NCI-H2196 (cell line): ENCODE results near the gene ZNF236.

Experiments used
- DNase-seq: peaks from one replicate; lab custom pipeline; 2025; ENCODE audit not compliant: unreplicated experiment; lab: John Stamatoyannopoulos, UW

Gene ZNF236

DNA sequence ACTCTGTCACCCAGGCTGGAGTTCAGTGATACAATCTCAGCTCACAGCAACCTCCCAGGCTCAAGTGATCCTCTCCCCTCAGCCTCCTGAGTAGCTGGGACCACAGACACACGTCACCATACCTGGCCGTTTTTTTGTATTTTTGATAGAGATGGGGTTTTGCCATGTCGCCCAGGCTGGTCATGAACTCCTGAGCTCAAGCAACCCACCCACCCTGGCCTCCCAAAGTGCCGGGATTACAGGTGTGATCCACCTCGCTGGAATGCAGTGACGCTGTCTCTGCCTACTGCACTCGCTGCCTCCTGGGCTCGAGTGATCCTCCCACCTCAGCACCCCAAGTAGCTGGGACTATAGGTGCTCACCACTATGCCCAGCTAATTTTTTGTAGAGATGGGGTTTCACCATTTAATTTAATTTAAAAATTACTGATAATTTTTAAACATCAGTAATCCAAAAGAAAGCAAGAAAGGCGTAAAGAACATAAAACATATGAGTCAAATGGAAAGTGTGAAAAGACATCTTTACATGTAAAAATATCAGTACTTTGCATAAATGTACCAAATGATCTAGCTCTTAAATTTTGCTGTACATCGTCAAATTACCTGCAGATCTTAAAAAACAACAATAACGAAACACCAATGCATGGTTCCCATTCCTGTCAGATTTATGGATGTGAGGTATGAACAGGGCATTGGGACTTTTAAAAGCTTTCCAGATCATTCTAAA lies 2.8 kb upstream of the ZNF236 start:
- DNase-seq = no peak

DNA sequence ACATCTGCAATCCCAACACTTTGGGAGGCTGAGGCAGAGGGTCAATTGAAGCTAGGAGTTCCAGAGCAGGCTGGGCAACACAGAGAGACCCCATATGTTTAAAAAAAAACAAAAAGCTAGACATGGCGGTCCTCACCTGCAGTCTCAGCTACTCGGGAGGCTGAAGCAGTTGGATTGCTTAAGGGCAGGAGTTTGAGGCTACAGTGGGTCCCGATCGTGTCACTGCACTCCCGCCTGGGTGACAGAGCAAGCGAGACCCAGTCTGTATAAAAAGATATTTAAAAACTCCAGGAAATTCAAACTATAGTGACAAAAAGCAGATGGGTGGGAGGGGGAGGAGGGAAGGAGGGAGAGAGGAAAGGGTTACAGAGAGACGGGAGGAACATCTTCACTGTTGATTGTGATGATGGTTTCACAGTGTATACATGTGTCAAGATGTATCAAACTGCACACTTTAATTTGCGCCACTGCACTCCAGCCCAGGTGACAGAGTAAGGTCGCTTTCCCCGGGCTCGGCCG lies 942 bp upstream of the ZNF236 start:
- DNase-seq = no peak

DNA sequence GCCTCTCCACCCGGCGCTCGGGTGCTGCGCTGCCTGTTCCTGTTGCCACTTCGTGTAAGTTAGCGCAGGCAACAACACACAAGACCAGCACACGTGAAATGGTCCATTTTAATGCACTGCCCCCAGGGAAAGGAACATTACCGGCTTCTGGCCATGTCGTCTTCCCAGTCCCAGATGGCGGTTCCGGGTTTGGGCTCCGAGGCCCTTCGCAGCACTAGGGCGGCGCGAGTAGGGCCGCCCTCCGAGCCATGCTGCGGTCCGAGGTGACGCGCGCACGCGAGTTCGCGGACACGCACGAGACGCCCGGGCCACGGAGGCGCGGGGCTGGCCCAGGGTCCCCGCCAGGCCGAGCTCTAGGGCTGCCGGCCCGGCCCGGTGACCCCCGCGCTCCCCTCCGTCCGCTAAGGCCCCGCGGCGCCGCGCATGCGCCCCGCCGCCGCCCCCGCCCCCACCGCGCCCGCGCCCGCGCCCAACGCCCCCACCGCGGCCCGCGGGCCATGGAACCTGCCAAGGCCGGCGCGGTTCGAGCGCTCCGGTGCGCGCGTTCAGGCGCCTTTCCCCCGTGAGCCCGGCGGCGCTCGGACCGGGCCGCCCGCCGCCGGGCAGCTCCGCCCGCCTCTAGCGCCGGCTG lies 367 bp upstream of the ZNF236 start:
- DNase-seq = peak; percentile 45

DNA sequence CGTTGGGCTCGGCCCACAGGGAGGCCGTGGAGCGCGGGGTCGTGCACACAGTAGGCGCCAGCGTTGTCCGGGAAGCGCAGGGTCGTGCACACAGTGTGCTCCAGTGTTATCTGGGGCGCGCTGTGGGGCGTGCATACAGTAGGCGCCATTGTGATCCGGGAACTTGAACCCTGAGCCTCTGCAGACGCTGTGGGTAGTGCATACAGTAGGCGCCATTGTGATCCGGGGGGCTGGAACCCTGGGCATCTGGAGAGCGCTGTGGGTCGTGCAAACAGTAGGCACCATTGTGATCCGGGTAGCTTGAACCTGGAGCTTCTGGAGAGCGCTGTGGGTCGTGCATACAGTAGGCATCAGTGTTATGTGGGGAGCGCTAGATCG lies 793 bp downstream of the ZNF236 start:
- DNase-seq = no peak

DNA sequence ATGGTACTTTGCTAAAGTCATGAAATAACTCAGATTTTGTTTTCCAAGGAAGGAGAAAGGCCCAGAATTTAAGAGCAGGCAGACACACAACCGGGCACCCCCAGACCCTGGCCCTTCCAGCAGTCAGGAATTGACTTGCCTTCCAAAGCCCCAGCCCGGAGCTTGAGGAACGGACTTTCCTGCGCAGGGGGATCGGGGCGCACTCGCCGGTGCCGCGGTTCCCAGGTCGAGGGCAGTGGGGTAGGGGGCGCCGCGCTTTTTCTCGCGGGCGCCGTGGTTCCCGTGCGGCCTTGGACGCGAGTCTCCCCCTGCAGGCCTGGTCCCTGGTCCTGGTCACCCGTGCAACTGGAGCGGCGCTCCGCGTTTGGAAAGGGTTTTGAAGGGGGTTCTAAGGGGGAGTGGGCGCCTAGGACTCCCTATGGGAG lies 1.2 kb downstream of the ZNF236 start:
- no peak for DNase-seq

DNA sequence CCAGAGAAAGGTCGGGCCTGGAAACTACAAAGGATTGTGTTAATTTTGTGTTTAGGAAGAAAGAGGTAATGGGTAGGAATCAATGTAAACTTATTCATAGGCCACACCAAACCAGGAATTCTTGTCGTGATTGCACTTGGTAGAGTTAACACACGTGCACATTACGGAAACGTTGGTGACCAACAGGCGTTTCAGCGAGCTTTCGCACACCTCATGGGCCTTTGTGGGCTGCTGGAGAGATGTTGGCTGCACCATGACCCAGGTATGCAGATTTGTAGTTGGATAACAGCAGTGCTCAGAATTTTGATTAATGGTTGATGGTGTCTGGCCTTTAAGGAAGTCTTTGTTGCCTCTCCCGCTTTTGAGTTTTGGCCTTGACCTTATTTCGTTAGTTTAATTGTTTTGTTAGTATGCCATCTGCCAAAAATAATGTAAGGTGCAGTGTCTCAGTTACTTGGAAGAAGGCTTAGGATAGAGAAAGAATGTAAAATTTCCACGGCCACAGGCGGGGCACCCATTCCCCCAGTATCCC lies 1.9 kb downstream of the ZNF236 start:
- no peak for DNase-seq

DNA sequence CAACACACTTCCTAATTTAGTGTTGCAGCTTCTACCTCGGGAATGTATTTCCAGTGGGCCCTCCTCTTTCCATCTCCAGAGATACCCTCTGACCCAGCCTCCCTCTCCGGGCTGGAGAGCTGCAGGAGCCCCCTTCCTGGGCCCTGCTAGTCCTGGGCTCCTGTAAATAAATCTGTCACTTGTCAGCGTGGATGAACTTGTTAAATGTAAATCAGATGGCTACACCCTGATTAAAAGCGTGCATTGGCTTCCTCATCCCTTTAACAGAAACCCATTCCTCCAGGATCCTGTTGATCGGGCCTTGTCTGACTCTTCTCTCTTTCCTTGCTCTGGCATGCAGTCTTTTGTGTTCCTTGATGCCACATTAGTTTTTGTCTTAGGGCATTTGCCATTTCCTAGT lies 2.4 kb downstream of the ZNF236 start:
- no peak for DNase-seq

DNA sequence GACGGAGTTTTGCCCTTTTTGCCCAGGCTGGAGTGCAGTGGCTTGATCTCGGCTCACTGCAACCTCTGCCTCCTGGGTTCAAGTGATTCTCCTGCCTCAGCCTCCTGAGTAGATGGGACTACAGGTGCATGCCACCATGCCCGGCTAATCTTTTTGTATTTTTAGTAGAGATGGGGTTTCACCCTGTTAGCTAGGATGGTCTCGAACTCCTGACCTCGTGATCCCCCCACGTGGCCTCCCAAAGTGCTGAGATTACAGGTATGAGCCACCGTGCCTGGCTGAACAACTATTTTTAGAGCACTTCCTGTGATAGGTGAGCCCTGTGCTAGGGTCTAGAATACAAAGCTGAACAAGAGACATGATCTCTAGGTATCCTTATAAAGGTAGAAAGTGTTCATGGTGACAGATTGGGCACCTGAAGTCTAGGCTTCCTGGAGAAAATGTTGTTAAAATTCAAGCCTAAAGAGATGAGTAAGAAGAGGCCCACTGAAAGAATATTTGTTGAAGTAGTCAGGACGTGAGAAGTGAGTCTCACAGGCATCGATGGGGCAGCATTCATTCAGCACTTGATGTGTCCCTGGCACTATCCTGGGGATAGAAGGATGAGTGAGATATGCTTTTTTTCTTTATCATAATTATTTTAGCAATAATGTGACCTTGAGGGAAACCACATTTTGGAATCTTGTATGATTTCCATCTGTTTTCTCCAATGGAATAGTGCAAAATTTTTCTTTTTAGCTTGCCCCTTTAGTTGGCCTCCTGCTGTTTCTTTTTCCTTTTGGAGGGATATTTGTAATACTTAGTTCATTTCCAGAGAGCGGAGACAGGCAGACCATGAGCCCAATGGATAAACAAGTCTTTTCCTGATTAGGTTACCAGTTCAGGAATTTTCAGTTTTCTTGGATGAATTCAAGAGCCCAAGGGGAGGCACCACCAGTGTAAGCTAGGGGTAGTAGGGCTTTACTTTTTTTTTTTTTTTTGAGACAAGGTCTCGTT lies 5.1 kb downstream of the ZNF236 start:
- DNase-seq = no peak

DNA sequence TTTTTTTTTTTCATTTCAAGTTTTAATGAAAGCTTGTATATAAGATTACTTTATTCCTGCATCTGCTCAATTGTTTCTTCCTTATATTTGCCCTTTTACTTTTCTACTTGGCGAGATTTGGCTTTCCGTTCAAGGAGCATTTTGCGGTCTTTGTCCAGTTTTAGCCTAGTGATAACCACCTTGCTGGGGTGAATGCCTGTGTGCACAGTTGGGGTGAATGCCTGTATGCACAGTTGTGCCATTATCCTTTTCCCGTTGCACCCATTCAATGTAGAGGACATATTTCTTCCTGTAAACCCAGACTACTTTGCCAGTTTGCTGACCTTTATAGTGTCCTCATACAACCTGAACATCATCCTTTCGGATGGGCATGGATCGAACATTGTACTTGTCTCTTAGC lies 12.0 kb downstream of the ZNF236 start:
- DNase-seq = no peak

DNA sequence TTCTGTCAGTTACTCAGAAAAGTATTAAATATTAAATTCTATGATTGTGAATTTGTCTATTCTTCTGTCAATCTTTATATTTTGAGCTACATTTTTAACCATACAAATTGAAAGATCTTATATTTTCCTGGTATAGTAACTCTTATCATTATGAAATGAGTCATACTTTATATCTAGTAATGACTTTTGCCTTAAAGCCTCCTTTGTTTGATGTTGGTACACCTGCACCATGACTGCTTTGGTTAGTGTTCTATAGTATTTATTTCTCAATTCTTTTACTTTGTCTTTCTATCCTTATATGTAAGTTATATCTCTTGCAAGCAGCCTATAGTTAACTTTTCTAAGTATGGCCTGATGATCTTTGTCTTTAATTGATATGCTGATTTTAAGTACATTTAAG lies 13.0 kb downstream of the ZNF236 start:
- DNase-seq = no peak

DNA sequence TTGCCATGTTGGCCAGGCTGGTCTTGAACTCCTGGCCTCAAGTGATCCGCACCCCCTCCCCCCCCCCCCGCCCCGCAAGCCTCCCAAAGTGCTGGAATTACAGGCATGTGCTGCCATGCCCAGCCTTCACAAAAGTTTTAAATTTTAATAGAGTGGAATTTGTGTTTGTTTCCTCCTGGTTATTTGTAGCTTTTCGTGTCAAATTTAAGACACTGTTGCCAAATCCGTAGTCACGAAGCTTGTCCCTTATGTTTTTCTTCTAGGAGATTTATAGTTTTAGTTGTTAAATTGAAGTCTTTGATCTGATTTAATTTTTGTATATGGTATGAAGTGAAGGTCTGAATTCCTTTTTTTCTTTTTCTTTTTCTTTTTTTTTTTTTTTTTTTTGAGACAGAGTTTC lies 14.7 kb downstream of the ZNF236 start:
- DNase-seq = no peak

DNA sequence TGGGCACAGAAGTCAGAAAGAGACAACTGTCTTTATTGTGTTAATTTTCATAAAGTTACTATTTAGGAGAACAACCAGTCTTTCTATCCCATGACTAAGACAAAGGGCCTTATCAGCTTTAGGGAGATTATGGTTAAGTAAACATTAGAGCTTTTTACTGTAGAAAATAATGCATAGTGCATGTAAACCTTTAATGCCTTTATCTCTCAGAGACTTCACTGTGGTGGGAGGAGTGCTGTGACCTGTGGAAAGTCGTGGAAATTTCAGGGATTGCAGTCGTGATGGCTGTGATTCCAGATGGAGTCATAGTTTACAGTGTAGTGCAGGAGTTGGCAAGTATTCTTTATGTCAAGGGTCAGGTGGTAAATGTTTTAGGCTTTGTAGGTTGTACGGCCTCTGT lies 15.8 kb downstream of the ZNF236 start:
- DNase-seq = no peak

DNA sequence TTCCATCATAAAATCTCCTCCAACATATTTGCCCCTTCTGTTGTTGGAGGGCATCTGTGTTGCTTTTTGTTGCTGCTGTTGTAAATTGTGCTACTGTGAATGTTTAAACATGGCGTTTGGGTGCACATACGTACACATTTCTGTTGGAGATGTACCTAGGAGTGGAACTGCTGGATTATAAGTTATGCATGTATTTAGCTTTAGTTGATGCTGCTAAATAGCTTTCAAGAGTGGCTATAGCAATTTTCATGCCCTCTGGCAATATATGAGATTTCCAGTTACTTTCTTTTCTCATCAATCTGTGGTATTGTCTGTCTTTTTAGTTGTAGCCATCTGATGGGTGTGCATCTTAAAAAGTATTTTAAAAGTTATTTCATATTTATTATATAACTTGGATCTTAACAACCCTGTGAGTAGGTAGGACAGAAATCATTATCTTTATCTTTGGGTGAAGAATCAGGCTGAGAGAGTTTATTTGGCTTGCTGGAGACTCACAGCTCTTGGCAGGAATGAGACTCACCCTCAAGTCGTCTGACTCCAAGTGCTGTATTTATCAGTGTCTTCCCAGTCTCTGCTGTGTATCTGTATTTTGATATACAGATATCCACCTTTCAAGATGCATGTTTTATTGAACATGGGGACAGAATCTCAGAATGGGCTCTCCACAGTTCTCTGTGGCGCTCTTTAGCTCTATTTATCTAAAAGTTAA lies 16.9 kb downstream of the ZNF236 start:
- DNase-seq = no peak

DNA sequence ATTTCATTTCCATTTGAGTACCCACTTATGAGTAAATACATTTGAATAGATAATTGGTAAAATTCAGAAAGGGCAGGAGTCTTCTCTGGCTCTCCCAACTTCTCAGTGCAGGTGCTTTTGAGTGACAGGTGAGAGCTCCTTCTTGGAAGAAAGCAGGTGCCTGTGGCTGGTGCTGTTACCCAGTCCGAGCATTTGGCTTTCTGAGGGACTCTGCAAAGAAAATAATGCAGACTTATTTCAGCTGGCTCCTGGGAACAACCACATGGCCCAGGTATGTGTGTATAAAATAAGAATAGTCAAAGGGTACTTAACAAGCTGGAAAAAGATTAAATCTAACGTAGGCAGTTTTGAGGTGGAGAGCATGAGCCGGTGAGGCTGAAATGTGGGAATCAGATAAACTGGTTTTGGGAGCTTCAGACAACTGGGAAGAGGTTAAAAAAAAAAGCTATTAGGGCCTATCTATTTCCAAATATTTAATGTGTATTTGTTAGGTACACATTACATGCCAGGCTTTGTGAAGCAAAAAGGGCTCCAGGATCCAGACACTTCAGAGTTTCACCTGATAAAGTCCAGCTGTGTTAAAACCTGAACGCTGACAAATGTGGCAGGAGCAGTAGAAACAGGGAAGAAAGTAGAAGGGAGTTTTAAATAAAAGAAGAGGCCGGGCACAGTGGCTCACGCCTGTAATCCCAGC lies 20.6 kb downstream of the ZNF236 start:
- DNase-seq = no peak

DNA sequence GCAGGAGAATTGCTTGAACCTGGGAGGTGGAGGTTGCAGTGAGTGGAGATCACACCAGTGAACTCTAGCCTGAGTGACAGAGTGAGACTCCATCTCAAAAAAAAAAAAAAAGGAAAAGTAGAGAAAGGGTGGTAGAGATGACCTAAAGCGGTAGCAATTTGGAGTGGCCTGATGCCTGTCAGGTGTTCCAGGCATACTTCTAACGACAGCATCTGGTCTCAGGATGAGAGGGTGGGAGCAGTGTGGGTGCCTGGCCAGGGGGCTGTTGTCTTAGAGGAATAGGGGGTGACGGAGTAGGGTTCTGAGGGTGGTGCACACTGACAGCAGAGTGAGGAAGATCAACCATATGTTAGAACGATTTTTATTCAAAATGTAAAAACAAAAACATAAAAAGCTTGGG lies 21.8 kb downstream of the ZNF236 start:
- DNase-seq = no peak

DNA sequence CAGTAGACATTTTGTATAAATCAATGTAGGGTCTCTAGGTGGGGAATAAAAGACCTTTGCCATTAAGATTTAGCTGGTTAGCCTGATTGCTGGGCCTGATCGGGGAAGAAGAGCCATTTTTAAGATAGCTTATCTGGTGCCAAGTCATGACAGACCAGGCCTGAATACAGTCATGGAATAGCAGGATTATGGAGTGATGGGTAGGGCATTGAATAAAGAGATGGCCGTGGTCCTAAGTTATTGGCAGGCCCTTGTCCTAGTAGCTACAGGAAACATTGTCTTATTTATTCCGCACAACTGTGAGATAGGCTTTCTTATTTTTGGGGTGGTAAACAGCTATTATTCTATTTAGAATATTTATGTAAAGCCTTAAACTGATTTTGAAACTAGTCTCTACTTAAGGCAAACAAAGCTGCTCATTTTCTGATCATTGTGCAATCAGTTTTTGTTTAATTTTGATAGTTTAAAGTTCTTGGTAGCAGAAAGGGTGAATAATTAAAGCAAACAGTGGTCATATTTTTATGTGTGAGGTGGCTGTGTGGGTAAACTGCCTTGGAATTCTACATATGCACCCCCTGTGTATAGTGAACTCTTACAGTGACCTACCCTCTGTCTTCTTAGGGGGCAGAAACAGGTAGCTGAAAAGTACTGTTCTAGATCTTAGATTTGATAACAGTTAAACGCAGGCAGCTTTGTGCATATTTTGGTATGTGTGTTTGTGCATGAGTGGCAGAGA lies 22.6 kb downstream of the ZNF236 start:
- DNase-seq = no peak

DNA sequence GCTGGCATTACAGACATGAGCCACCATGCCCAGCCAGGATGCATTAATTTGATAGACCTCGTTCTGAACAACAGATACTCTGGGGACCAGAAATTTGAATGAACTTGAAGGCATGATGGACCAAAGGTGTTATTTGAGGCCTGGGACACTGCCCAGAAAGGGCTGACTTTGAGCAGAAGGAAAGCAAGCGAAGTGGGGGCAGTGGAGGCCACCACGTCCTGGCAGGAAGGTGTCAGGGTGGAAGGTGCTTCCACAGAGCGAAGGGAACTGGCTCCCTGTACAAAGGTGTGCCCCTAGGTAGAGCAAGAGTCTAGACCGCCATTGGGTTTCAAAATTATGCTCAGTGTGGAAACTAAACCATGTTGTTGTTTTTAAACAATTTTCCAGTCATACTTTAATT lies 23.9 kb downstream of the ZNF236 start:
- no peak for DNase-seq

DNA sequence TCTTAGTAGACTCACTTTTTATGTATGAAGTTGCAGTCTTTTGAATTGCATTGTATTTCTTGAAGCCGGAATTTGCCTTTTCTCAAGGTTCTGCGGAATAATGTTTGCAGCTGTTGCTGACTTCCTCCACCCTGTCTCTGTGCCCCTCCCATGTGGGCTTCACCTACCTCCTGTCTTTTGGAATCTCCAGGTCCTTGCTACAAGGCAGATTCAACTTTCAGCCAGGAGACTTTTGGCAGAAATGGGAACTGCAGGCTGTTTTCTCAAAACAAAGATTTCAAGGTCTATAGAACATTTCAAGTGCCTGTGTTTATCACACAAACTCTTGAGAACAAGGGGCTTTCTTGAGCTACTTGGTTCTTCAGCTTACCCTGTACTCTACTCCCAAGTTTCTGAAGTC lies 25.6 kb downstream of the ZNF236 start:
- DNase-seq = no peak

DNA sequence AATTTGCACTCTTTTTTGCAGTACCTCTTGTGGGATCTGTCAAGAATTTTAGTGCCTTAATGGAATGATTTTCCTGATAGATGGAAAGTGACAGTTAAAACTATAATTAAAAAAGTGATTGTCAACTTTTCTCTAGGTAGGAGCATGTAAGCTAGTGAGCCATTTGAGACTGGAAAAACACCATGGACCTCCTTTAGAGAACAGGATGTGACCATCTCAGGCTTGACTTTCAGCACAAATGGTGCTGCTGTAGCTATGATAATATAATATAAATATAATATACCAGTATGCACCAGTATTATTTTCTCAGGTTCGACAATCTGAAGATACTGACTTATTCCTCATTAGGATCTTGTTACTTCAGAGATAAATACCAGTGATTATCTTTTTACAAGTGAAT lies 27.8 kb downstream of the ZNF236 start:
- DNase-seq = no peak
